Measurements from ENCODE around the gene UBR3. TPM values are rescaled to one million over a fixed set of nuclear protein-coding genes. Genes with fewer than 3 reads are reported as not detected.
"Not testable (repeated sequence)": the region's sequence is repeated elsewhere in the genome, so short reads cannot be mapped to it uniquely, and the experiment has no call there.

The UBR3 gene
- total RNA-seq, 1 donor from 2014 or later, result 23.4 TPM

- Mint-ChIP-seq H3K9me3 (ENCODE audit: unreplicated experiment) (peaks cover 4% of the 10 kb centered on the region), H3K36me3 (ENCODE audit: low read depth, unreplicated experiment) (peaks cover 11% of the 10 kb centered on the region), H3K4me1 (ENCODE audit: unreplicated experiment) (no peaks in the 10 kb centered on the region), H3K4me3 (ENCODE audit: unreplicated experiment) (no peak overlapping the region), H3K27ac (ENCODE audit: unreplicated experiment) (no peak overlapping the region), H3K27me3 (ENCODE audit: unreplicated experiment) (peaks cover 3% of the 10 kb centered on the region)
- no peak for DNase-seq (ENCODE audit: low spot score)
- no peak for TF ChIP-seq CTCF (IDR thresholded peaks at IDR 0.05; ENCODE audit: unreplicated experiment)
These were observed 294.4 kb downstream of the UBR3 start for GRCh38 chr2:170121689-170122088.

- no peak for DNase-seq (ENCODE audit: low spot score)
- Mint-ChIP-seq H3K27ac (ENCODE audit: unreplicated experiment) (no peak overlapping the region), H3K27me3 (ENCODE audit: unreplicated experiment) (peaks cover 3% of the 10 kb centered on the region), H3K4me3 (ENCODE audit: unreplicated experiment) (no peak overlapping the region), H3K36me3 (ENCODE audit: low read depth, unreplicated experiment) (peaks cover 8% of the 10 kb centered on the region), H3K4me1 (ENCODE audit: unreplicated experiment) (no peaks in the 10 kb centered on the region), H3K9me3 (ENCODE audit: unreplicated experiment) (peaks cover 4% of the 10 kb centered on the region)
- TF ChIP-seq CTCF (IDR thresholded peaks at IDR 0.05; ENCODE audit: unreplicated experiment), result no peak
These were observed 295.8 kb downstream of the UBR3 start for GRCh38 chr2:170122883-170123547.

GRCh38 chr2:170123593-170123992 is 296.3 kb downstream of the UBR3 start:
- H3K4me3 Mint-ChIP-seq (ENCODE audit: unreplicated experiment), result no peak overlapping the region
- peaks cover 4% of the 10 kb centered on the region for H3K9me3 Mint-ChIP-seq (ENCODE audit: unreplicated experiment)
- no peak overlapping the region for H3K27ac Mint-ChIP-seq (ENCODE audit: unreplicated experiment)
- no peaks in the 10 kb centered on the region for H3K4me1 Mint-ChIP-seq (ENCODE audit: unreplicated experiment)
- H3K27me3 Mint-ChIP-seq (ENCODE audit: unreplicated experiment), result peaks cover 3% of the 10 kb centered on the region
- no peak for DNase-seq (ENCODE audit: low spot score)
- H3K36me3 Mint-ChIP-seq (ENCODE audit: low read depth, unreplicated experiment), result peaks cover 8% of the 10 kb centered on the region
- no peak for TF ChIP-seq CTCF (IDR thresholded peaks at IDR 0.05; ENCODE audit: unreplicated experiment)

- not testable (repeated sequence) for H3K4me3 Mint-ChIP-seq (ENCODE audit: unreplicated experiment); DNase-seq (ENCODE audit: low spot score); H3K9me3 Mint-ChIP-seq (ENCODE audit: unreplicated experiment); H3K27ac Mint-ChIP-seq (ENCODE audit: unreplicated experiment); H3K4me1 Mint-ChIP-seq (ENCODE audit: unreplicated experiment); H3K27me3 Mint-ChIP-seq (ENCODE audit: unreplicated experiment); H3K36me3 Mint-ChIP-seq (ENCODE audit: low read depth, unreplicated experiment)
These were observed 299.0 kb downstream of the UBR3 start for GRCh38 chr2:170126138-170126728.

Other genes starting within 250 kb of the UBR3 start
- gene PPIG, start 243.1 kb upstream of the UBR3 start, total RNA-seq (ENCODE audit: unreplicated experiment), result 50.8 TPM
- gene CFAP210, start 133.0 kb upstream of the UBR3 start, total RNA-seq (ENCODE audit: unreplicated experiment), result 0.41 TPM
- gene PHOSPHO2, start 133.0 kb upstream of the UBR3 start, total RNA-seq (ENCODE audit: unreplicated experiment), result 10.5 TPM
- 22.1 TPM for gene KLHL23, start 93.6 kb upstream of the UBR3 start, total RNA-seq (ENCODE audit: unreplicated experiment)
- gene SSB, start 28.6 kb upstream of the UBR3 start, total RNA-seq (ENCODE audit: unreplicated experiment), result 109 TPM
- gene METTL5, start 2.5 kb upstream of the UBR3 start, total RNA-seq (ENCODE audit: unreplicated experiment), result 36.8 TPM

Data from endothelial cell (in vitro differentiated cells).